22Rv1 (cell line): ENCODE data around the gene RNF32.
"Not testable (repeated sequence)": the region's sequence is repeated elsewhere in the genome, so short reads cannot be mapped to it uniquely, and the experiment has no call there.

Experiments
- H3K27ac ChIP-seq: fragments of 450-650 bp; 2 replicates; pipeline ENCODE4 v1.5.1; 2017
- ZFX ChIP-seq: fragments of 450-650 bp; IDR thresholded peaks from 2 replicates; pipeline ENCODE4 v1.6.1; 2017; ENCODE audit warnings: antibody characterized with exemption, borderline replicate concordance
- TF ChIP-seq, protein P1 (sequence below): fragments of 450-650 bp; IDR thresholded peaks from 2 replicates; pipeline ENCODE4 v1.5.1; 2017; ENCODE audit warnings: mild to moderate bottlenecking

The RNF32 gene

DNA sequence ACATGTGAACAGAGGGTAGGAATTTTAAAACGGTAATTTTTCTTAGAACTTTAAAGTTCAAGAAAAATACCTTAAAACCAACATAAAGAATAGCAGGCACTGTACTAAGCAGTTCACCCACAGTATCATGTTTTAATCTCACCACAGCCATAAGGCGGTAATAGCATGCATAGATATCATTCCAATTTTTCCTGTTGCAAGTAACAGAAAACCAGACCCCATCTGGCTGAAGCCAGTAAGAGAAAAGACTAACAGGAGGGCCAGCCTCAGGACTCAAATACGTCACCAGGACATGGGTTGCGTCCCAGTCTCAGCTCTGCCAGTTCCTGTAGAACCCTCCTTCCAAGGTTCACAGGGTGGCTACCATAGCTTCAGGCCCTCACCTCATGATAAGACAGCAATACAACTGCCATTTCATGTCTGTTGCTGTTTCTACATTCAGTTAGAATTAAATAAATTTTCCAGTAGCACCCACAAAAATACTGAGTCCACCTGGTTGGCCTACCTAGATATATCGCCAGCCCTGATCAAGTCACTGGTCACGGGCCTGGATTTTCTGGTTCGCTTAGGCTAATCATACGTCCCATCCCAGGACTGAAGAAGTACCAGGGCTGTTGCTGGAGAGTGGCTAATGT lies 2.0 kb upstream of the RNF32 start:
- H3K27ac ChIP-seq = no peak overlapping the region
- TF ChIP-seq, protein P1, sequence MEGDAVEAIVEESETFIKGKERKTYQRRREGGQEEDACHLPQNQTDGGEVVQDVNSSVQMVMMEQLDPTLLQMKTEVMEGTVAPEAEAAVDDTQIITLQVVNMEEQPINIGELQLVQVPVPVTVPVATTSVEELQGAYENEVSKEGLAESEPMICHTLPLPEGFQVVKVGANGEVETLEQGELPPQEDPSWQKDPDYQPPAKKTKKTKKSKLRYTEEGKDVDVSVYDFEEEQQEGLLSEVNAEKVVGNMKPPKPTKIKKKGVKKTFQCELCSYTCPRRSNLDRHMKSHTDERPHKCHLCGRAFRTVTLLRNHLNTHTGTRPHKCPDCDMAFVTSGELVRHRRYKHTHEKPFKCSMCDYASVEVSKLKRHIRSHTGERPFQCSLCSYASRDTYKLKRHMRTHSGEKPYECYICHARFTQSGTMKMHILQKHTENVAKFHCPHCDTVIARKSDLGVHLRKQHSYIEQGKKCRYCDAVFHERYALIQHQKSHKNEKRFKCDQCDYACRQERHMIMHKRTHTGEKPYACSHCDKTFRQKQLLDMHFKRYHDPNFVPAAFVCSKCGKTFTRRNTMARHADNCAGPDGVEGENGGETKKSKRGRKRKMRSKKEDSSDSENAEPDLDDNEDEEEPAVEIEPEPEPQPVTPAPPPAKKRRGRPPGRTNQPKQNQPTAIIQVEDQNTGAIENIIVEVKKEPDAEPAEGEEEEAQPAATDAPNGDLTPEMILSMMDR = no peak
- TF ChIP-seq ZFX = no peak

DNA sequence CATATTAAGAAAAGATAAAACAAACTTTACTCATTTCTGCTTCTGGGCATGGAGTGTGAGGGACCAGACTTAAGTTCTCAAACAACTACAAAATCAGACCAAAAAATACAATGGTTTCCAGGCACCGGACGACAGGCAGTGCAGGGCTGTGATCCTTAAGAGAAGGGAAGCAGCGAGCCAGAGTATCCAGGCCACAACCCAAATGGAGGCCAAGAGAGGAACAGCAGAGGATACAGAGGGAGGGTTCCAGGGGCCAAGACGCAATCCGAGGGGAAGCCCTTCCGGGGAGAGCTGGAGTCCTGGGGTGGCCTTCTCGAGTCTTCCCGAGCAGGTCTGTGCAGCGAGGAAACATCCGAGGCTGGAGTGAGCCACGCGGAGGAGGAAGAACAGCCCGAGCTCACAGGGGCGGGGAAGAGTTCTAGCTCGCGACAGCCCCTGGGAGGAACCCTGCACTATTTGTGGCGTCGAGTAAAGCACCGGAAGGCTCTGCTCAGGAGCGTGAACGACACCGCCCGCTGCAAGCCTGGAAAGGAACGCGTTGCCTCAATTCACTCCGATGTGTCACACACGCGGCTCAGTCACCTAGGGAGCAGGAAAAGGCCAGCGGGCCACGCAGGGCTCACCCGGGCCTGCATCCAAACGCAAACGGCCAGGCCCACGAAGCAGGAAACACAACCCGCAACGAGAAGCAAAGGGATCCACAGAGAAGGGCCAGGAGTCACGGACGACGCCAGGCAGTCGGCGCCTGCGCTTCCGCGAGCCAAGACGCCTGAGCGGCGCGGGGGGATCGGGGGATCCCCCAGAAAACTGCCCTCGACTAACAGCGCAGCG lies 933 bp upstream of the RNF32 start:
- TF ChIP-seq, protein P1 = no peak
- no peak for TF ChIP-seq ZFX
- H3K27ac ChIP-seq = peak overlapping the region; percentile 51

DNA sequence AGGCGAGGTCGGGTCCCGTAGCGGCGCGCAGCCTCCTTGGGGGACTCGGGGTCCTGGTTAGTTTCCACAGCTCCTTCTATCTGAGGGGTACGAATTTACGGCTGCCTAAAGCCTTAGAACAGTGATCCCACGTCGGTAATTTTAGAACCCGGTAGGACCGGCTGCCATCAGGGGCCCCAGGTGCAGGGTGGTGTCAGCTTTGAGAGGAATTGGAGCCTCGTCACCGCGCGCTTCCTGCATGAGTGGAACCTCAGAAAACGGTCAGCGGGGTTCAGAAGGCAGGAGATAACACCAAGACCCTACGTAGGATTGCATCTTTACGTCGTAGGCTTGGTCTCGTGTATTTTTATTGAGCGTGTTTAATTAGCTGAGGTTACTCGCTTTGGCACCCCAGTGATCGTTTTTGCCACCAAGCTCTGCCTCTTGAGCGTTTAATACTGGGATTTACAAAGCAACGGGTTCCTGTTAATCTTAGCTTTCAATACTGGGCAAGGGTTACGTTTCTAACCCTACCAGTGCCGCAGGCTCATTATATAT lies 443 bp downstream of the RNF32 start:
- H3K27ac ChIP-seq = peak overlapping the region; percentile 51
- TF ChIP-seq, protein P1 = no peak
- TF ChIP-seq ZFX = no peak

DNA sequence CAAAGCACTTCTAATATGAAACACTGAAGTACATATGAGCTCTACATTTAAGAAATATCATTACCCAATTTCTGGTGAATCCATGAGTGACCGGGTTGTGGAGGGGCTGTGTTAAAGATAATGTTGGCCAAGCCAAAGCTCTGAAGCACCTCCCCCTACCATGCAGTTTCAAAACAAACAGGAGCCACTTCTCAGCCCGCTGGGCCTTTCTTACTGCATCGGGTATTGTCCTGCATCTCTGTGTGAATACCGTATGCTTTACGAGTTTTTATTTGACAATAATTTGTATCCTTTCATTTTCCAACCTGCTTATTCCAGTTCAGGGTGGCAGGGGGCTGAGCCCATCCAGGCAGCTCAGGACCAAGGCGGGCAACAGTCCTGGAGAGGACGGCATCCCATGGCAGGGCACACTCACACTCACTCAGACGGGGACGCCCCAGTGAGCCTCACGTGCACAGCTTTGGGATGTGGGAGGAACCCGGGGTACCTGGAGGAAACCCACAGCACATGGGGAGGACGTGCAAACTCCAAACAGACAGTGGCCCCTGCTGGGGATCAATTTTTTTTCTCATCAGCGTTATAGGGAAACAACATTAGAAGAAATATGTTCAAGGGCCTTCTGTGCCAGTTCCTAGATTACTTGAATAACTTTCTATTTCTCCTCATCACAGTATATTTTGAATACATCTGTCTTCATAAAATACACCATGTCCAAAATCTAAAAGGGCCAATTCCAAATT lies 1.9 kb downstream of the RNF32 start:
- TF ChIP-seq ZFX = no peak
- TF ChIP-seq, protein P1 = no peak

DNA sequence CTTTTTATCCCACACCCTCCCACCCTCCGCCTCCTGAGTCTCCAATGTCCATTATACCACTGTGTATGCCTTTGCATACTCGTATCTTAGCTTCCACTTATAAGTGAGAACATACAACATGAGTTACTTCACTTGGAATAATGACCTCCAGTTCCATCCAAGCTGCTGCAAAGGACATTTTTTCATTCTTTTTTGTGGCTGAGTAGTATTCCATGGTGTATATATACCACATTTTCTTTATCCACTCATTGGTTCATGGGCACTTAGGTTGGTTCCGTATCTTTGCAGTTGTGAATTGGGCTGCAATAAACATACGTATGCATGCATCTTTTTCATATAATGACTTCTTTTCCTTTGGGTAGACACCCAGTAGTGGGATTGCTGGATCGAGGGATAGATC lies 6.8 kb downstream of the RNF32 start:
- not testable (repeated sequence) for H3K27ac ChIP-seq

More for the DNA sequence above, 1.9 kb downstream of the RNF32 start:
- no peak overlapping the region for H3K27ac ChIP-seq

DNA sequence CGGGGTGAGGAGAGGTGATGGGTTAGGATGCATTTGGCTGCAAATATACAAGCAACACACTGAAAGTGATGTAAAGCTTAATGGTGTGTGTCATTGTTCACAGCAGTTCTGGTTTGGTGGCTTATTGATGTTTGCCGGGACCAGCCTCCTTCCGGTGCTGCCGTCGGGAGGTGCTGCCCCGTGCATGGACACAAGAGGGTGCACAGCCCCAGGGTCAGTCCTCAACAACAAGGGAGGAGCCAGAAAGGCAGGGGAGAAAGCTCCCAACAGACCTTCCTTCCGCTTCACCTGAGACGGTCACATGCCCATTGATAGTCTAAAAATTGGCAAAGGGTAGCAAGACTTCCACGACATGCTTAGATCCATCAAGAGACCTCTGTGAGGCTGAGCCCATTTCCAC lies 9.5 kb downstream of the RNF32 start:
- no peak for TF ChIP-seq ZFX
- TF ChIP-seq, protein P1 = 0 out of 2 replicates have a peak, but pooled peaks have one; percentile 3
- H3K27ac ChIP-seq = no peak overlapping the region

DNA sequence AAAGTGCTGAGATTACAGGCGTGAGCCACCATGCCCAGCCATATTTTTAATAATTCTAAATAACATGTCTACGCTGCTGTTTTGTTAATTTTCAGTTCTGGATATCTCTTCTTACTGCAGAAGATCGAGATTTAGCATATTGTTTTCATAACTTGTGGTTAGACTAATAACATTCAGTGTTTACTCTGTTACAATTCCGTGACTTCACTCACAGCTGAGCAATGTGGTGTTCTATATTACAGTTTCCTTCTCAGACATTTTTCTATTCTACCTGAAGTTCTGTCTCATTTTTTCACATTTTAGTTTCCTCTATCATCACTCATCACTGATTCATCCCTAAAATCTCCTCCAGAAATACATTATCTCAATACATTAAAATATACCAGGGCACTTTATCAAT lies 10.9 kb downstream of the RNF32 start:
- H3K27ac ChIP-seq = no peak overlapping the region
- no peak for TF ChIP-seq ZFX
- TF ChIP-seq, protein P1 = no peak
